Spleen (tissue), 11 donors: Measurements from ENCODE around the gene TMEM88. TPM values are rescaled to one million over a fixed set of nuclear protein-coding genes. Genes with fewer than 3 reads are reported as not detected.

ENCODE experiments used
- DNase-seq: peaks from one replicate; pipeline ENCODE4 v3.0.0-alpha.2; 2020
- H3K27ac ChIP-seq, 8 donors: fragments of 200-600 bp; sonication (generic) in 7 of 8; 1 replicate in 4 of 8; 2 replicates in 4 of 8; pipeline versions ENCODE4 v1.5.0 to v1.8.0; 2016 to 2021; ENCODE audit warnings: inconsistent platforms in 4 of 8, mild to moderate bottlenecking in 4 of 8, moderate library complexity in 1 of 8
- H3K27me3 ChIP-seq, 7 donors: fragments of 200-600 bp; sonication (generic) in 6 of 7; replicated peaks in 1 of 7; 1 replicate in 4 of 7; 2 replicates in 3 of 7; pipeline versions ENCODE4 v1.5.0 to v1.8.0; 2016 to 2021; ENCODE audit warnings: inconsistent platforms in 3 of 7, mild to moderate bottlenecking in 1 of 7
- H3K36me3 ChIP-seq, 6 donors: fragments of 200-600 bp; sonication (generic) in 5 of 6; 1 replicate in 4 of 6; 2 replicates in 2 of 6; pipeline versions ENCODE4 v1.5.0 to v1.8.0; 2016 to 2021; ENCODE audit warnings: inconsistent platforms in 2 of 6
- H3K4me1 ChIP-seq, 6 donors: fragments of 200-600 bp; sonication (generic) in 5 of 6; 1 replicate in 3 of 6; 2 replicates in 3 of 6; pipeline versions ENCODE4 v1.5.0 to v1.8.0; 2016 to 2021; ENCODE audit warnings: inconsistent platforms in 3 of 6
- H3K4me3 ChIP-seq, 8 donors: fragments of 200-600 bp; sonication (generic) in 7 of 8; 1 replicate in 4 of 8; 2 replicates in 4 of 8; pipeline versions ENCODE4 v1.5.0 to v1.8.0; 2016 to 2021; ENCODE audit warnings: inconsistent platforms in 4 of 8, mild to moderate bottlenecking in 4 of 8, moderate library complexity in 2 of 8
- H3K9me3 ChIP-seq, 8 donors: fragments of 200-600 bp; sonication (generic) in 7 of 8; 1 replicate in 4 of 8; 2 replicates in 4 of 8; pipeline versions ENCODE4 v1.5.0 to v1.8.0; 2016 to 2021; ENCODE audit warnings: inconsistent platforms in 4 of 8
- CTCF ChIP-seq, 11 experiments: fragments of 200-600 bp in 7 of 11; fragments of 450-650 bp in 4 of 11; sonication (generic) in 4 of 11; IDR thresholded peaks in 8 of 11; conservative IDR thresholded peaks in 3 of 11; 1 replicate in 7 of 11; 2 replicates in 4 of 11; pipeline versions ENCODE4 v1.4.0 to v1.8.0; 2016 to 2021; ENCODE audit warnings: antibody characterized with exemption in 11 of 11, inconsistent platforms in 4 of 11, mild to moderate bottlenecking in 1 of 11
- POLR2A ChIP-seq, 3 donors: fragments of 450-650 bp; IDR thresholded peaks; one replicate each; pipeline ENCODE4 v1.5.1; 2017; ENCODE audit warnings: antibody characterized with exemption in 3 of 3, mild to moderate bottlenecking in 1 of 3
- POLR2AphosphoS5 ChIP-seq, 3 donors: sonication (generic); formaldehyde crosslinking; IDR thresholded peaks; one replicate each; pipeline ENCODE4 v1.5.1; 2017; ENCODE audit warnings: antibody characterized with exemption in 3 of 3
- WGBS, 5 donors: extraction: QIAGEN DNeasy Blood & Tissue Kit in 3 of 5; methylation state at CpG; one replicate each; pipeline versions ENCODE4 v1.1.5 to v1.1.7; 2013 to 2018; 5-methylcytosine and 5-hydroxymethylcytosine counted together
- intact Hi-C: fragments of 100-400 bp; cut with DNase I; formaldehyde crosslinking; loops from one replicate; pipeline ENCODE4 v1.15.0; 2023; ENCODE audit warnings: low total_unique reads
- polyA plus RNA-seq, 3 donors: library from polyadenylated mRNA; stranded (reverse); fragments of 200-250 nt; gene quantifications; one replicate each; pipeline ENCODE4 v1.2.1, GENCODE V29; 2013
- total RNA-seq, 7 donors: library from RNA; depleted of rRNA in 3 of 7; stranded (reverse); fragments of >200 nt in 3 of 7; fragmentation: NEBNext Ultra II Directional in 4 of 7; extraction: Animal tissue kit (Norgen Biotek cat#: 25700) in 4 of 7; gene quantifications; one replicate each; pipeline versions ENCODE4 v1.1.0 to v1.2.1, GENCODE V29; 2016 to 2021
- donor health status: healthy with polysubstance abuse.
- donor health status: DM: no; HTN: no; CAD: no; lungs with moderate emphysema.
- donor health status: DM: no; HTN: no; CAD: no.
- donor health status: Bipolar disorder and iron deficiency.
- donor health status: healthy.
- donor health status: DM: no; HTN: no; CAD: no.
- donor health status: DM: yes; HTN: yes; CAD: no.

The TMEM88 gene
- total and polyA plus RNA-seq, 10 donors, result 5.2 to 31.8 (median 14.5) TPM

- no peak for DNase-seq
- H3K4me3 ChIP-seq, result peak overlapping the region; percentile 72 to 86 (median 83)
- intact Hi-C loops, result no loop called here
- TF ChIP-seq CTCF (IDR thresholded peaks at IDR 0.05 in 8 of 11, conservative IDR thresholded peaks at IDR 0.05 in 3 of 11) (peak in 1 of 11 experiments; percentile 6), POLR2AphosphoS5 (IDR thresholded peaks at IDR 0.05) (peak in 2 of 3 donors; percentile 59 to 71), POLR2A (IDR thresholded peaks at IDR 0.05) (peak in 1 of 3 donors; percentile 76)
- H3K27me3 ChIP-seq, result peaks cover 0 to 4% (median 0%) of the 10 kb centered on the region in 7 donors
- peaks cover 0 to 17% (median 0%) of the 10 kb centered on the region in 6 donors for H3K36me3 ChIP-seq
- WGBS, 5 donors, result 0 to 1% (median 1%) methylated on average over 45 to 61 of the region's 61 CpGs
- H3K4me1 ChIP-seq, result peaks cover 40 to 77% (median 58%) of the 10 kb centered on the region in 6 donors
- peak overlapping the region; percentile 88 to 100 (median 95) for H3K27ac ChIP-seq
- H3K9me3 ChIP-seq, result no peaks in the 10 kb centered on the region
Measured at GRCh38 chr17:7835814-7836595, 18.9 kb upstream of the TMEM88 start.

- H3K9me3 ChIP-seq, result no peaks in the 10 kb centered on the region
- 2 to 4% (median 3%) methylated on average over 19 of the region's 19 CpGs for WGBS, 5 donors
- peak overlapping the region; percentile 88 to 100 (median 95) for H3K27ac ChIP-seq
- intact Hi-C loops, result no loop called here
- no peaks in the 10 kb centered on the region for H3K27me3 ChIP-seq
- peak; percentile 90 for DNase-seq
- H3K4me1 ChIP-seq, result peaks cover 45 to 85% (median 65%) of the 10 kb centered on the region in 6 donors
- peak overlapping the region; percentile 72 to 86 (median 83) for H3K4me3 ChIP-seq
- TF ChIP-seq POLR2A (IDR thresholded peaks at IDR 0.05), result peak in 1 of 3 donors; percentile 77
- no peak for TF ChIP-seq CTCF (IDR thresholded peaks at IDR 0.05 in 8 of 11, conservative IDR thresholded peaks at IDR 0.05 in 3 of 11)
- peak in 2 of 3 donors; percentile 53 to 81 for TF ChIP-seq POLR2AphosphoS5 (IDR thresholded peaks at IDR 0.05)
- peaks cover 0 to 17% (median 0%) of the 10 kb centered on the region in 6 donors for H3K36me3 ChIP-seq
Measured at GRCh38 chr17:7836596-7837407, 18.1 kb upstream of the TMEM88 start.

- no peak for DNase-seq
- H3K27me3 ChIP-seq, result no peaks in the 10 kb centered on the region
- TF ChIP-seq CTCF (IDR thresholded peaks at IDR 0.05 in 8 of 11, conservative IDR thresholded peaks at IDR 0.05 in 3 of 11) (no peak), POLR2AphosphoS5 (IDR thresholded peaks at IDR 0.05) (no peak), POLR2A (IDR thresholded peaks at IDR 0.05) (no peak)
- H3K36me3 ChIP-seq, result peaks cover 0 to 17% (median 0%) of the 10 kb centered on the region in 6 donors
- 10 to 20% (median 14%) methylated on average over 8 of the region's 8 CpGs for WGBS, 5 donors
- peak overlapping the region in 5 of 8 donors; percentile 72 to 86 (median 85) for H3K4me3 ChIP-seq
- H3K4me1 ChIP-seq, result peaks cover 45 to 91% (median 68%) of the 10 kb centered on the region in 6 donors
- no peaks in the 10 kb centered on the region for H3K9me3 ChIP-seq
- peak overlapping the region; percentile 57 to 100 (median 95) for H3K27ac ChIP-seq
- intact Hi-C loops, result no loop called here
Measured at GRCh38 chr17:7837408-7838088, 17.3 kb upstream of the TMEM88 start.
